Measurements from ENCODE around the gene OAF.
A peak's percentile ranks its signal among the peaks of the same experiment; 100 is the strongest.

OAF gene

DNA sequence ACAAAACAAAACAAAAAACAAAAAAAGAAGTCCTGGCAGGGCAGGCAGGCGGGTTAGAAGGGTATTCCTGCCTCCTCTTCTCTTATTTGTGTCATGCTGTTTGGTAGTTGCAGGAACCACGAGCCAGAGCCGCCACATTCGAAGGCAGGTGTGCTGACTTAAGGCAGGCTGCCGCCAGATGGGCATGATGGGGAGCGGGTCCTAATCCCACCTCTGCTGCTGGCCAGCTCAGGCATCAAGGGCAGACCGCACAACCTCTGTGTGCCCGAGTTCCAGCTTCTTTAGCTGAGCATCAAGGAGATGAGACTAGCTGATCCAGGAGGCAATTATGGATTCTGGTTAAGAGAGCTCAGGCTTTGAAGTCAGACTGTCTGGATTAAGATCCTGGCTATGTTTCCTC lies 12.1 kb downstream of the OAF start:
- no peak for DNase-seq (ENCODE audit: low spot score)

- DNase-seq (ENCODE audit: low spot score) = no peak
These were observed 13.0 kb downstream of the OAF start for GRCh38 chr11:120223793-120224192.

DNA sequence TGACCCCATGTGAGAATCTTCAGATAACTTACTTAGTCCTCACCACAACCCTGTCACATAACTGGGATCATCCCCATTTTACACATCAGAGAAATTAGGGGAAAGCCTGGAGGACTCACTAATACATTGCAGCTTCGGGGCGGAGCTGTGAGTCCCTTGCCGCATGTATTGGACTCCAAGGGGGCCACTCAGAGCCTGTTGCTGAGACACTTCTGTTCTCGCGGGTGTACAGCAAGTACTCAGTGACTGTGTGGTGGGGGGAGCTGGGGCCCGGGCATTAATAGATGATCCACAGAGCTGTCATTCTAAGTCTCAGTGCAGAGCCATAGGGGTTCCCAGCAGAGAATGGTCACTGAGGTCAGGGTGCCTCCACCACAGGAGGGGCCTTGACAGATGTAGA lies 13.5 kb downstream of the OAF start:
- no peak for DNase-seq (ENCODE audit: low spot score)

GRCh38 chr11:120224972-120225909 lies 14.4 kb downstream of the OAF start:
- no peak for DNase-seq (ENCODE audit: low spot score)

GRCh38 chr11:120226242-120226641 lies 15.4 kb downstream of the OAF start:
- no peak for DNase-seq (ENCODE audit: low spot score)

- DNase-seq (ENCODE audit: low spot score) = no peak
These were observed 15.9 kb downstream of the OAF start for GRCh38 chr11:120226714-120227113.

DNA sequence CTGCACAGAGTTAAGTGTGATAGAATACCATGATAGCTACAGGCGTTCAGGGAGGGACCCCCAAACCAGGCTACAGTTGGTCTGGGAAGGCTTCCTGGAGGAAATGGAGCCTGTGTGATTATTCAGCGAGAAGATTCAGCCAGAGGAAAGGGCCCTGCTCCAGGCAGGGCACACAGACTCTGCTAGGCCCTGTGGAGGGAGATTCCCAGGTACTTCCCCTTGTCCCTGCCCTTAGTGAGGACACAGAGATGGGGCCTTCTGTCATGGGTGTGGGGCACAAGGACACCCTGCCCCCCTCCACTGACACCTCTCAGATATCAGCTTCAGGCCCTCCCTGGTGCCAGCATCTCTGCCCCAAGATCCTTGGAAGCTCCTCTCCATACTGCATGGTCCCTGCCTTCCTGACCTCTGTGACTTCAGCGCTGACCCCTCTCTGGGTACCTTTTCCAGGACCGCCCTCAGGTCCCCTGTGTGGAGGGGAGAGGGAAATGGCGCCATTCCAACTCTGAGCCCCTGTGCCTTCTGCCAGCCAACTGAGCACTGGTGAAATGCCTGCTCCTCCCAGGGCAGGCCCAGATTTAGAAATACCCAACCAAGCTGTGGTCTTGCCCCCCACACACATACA lies 16.5 kb downstream of the OAF start:
- DNase-seq (ENCODE audit: low spot score) = no peak

DNA sequence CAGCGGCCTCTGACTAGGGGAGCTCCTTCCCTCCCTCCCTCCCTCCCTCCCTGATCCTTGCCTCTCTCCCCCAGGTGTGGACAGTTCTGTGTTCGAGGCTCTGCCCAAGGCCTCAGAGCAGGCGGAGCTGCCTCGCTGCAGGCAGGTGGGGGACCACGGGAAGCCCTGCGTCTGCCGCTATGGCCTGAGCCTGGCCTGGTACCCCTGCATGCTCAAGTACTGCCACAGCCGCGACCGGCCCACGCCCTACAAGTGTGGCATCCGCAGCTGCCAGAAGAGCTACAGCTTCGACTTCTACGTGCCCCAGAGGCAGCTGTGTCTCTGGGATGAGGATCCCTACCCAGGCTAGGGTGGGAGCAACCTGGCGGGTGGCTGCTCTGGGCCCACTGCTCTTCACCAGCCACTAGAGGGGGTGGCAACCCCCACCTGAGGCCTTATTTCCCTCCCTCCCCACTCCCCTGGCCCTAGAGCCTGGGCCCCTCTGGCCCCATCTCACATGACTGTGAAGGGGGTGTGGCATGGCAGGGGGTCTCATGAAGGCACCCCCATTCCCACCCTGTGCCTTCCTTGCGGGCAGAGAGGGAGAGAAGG lies 18.1 kb downstream of the OAF start:
- DNase-seq (ENCODE audit: low spot score) = no peak

- peak; percentile 33 for DNase-seq (ENCODE audit: low spot score)
These were observed 18.9 kb downstream of the OAF start for GRCh38 chr11:120229451-120230424.

DNA sequence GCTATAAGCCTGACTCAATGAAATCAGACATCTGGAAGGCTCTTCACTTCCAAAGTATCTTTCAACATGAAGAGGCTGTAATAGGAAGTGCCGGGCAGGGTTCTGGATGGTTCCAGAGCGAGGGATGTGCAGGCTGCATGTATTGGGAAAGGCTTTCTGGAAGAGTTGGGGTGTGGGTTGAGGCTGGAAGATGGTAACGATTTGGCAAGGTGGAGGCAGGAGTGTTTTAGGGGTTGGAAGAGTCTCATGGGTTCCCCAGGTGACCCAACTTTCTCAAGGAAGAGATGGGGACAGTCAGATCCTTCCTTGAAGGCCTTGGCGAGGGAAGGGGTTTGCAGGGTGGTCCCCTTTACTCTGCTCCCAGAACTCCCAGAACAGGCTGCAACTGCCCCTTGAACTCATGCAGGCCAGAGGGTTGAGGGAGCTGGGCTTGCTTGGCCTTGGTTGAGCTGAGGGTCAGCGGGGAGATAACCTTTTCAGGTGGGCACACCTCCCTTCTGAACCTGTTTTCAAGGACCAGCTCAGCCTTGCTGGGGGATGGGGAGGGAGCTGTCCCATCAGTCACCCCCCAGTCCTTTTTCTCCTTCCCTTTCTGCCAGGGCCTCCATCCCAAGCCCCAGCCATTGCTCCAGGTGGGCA lies 19.7 kb downstream of the OAF start:
- no peak for DNase-seq (ENCODE audit: low spot score)

DNA sequence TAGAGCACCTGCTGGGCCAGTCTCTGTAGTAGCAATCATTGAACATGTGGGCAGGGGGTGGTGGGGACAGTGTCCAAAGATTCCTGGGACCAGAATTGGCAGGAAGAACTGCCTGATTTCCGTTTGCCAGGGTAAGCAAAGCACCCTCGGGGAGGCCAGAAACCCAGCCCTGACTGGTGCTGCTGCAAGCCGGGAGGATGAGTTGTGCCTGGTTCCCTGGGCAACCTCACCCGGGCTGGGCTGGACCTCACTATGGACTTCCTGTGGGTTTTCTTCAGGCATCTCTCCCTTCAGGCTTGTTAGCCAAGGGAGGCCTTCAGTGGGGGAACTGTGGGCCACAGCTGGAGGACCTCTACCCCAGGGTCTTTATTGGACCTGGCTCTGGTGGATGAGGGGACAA lies 21.1 kb downstream of the OAF start:
- DNase-seq (ENCODE audit: low spot score) = no peak

GRCh38 chr11:120233207-120233803 lies 22.5 kb downstream of the OAF start:
- DNase-seq (ENCODE audit: low spot score) = peak; percentile 37

GRCh38 chr11:120235024-120235628 lies 24.3 kb downstream of the OAF start:
- peak; percentile 77 for DNase-seq (ENCODE audit: low spot score)

DNA sequence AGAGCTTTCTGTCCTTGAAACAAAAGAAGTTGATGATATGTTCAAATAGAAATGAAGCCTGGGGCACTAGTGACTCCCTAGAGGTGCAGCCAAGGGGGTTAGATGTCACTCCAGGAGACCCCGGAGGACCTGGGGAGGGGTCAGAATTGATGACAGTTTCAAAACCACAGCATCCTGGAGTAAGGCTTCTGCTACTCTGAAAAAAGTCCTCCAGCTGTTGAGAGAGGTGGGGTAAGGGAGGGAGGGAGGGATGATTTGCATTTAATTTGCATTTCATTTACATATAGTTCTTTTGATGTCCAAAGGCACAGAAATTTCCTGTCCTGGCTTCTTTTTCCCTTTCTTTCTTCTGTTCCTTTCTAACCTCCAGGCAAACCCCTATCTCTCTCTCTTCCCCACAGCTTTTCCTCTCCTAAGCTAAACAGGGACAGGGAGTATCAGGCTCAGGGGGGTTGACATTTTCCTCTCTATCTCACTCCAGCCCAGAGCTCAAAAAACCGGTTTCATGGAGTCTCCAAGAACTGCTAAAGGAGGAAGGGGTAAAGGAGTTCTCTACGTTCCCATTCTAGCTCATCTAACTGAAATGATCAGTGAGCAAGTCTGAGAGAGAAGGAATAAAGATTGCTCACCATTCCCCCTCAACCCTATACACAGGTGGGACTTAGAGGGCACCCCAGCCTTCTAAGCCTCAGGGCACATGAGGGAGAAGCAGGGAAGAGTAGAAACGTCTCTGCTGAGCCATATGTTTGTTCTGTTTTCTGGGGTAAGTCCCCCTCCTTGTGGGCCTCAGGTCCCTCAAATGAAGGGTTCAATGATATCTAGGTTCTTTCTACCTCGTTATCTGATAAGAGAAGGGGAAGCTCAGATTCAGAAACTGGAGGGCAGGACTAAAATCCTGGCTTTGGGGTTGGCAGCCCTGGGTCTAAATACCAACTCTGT lies 25.6 kb downstream of the OAF start:
- peak; percentile 86 for DNase-seq (ENCODE audit: low spot score)

- no peak for DNase-seq (ENCODE audit: low spot score)
These were observed 28.3 kb downstream of the OAF start for GRCh38 chr11:120238968-120239620.

DNA sequence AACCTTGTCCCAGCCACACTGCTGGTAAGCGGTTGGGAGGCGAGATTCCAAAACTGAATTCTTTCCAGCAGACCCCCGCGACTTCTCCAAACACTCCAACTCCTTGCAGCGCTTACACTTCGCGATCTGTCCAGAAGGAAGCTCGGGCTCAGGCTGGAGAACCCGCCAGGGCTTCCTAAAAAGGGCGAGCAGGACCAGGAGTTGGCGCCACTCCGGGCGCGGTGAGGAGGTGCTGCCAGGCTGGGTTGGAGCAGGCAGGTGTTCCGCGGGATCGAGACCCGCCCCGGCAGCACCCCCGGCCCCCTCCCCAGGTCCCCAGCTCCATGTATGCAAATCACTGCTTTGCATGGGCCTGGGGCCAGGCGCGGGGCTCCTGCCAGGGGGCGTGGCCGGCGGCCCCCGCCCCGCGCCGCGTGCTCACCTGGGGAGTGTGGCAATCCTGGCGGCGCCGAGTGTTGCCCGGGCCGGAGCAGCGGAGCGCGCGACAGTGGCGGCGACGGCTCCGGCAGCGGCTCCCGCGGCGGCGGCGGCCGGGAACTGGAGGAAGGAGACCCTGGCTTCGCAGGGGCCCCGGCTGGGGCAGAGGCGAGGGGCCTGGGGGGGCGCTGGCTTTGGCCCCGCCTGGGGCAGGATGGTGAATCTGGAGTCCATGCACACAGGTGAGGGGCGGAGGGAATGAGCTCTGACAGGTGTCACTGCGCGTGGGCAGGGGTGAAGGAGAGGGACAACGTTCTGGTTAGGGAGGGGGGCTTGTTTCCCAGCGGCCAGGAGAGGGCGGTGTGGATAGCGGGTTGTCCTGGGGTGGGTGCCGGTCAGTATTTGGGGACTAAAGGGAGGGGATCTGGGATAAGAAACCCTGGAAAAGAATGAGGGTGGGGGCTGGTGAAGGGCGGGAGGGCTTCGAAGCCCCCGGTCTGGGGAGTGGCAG lies 29.1 kb downstream of the OAF start, which contains the start of gene POU2F3:
Gene POU2F3, plus strand, starts transcription at position 428 of the 928 bp plus-strand sequence. Its CDS starts 204 bp downstream, at position 632.
- DNase-seq (ENCODE audit: low spot score) = no peak

DNA sequence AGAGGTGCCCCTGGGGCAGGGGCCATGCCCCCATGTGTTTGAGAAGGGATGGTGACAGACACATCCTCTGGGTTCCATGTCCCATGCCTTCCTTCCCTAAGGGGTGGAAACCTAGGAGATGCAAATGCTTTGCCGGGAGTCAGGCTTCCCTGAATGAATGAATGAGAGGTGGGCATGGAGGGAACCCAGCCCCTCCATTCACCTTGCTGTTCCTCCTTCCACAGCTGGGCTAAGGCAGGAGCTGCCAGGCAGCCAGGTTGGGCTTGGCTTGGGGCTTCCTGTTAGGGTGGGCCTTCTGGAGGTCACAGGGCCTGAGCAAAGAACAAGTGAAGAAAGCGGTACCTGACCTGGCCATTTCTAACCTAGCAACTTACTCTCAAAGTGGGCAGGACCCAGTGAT lies 30.0 kb downstream of the OAF start:
- DNase-seq (ENCODE audit: low spot score) = no peak

DNA sequence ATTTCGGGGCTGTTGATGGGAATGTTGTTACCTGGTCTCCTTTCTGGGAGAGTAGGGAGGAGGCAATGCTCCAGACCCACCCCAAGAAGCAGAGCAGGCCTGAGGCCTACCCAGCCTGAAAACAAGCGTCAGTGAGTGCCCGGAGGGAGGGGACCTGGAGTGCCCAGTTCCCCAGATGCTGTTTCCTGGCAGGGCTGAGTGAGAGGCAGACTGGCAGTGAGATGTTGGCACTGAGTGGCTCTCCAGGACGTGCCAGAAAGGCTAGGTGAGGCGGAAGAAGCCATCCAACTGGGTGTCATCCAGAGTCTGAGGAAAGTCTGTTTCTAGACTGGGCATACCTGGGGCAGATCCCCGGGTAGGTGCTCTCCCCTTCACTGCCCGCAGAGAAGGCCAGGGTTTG lies 30.4 kb downstream of the OAF start:
- DNase-seq (ENCODE audit: low spot score) = no peak
